Panc1 (cell line): ENCODE measurements around the gene MAGI2. TPM values are rescaled to one million over a fixed set of nuclear protein-coding genes. Genes with fewer than 3 reads are reported as not detected.

Experiments
- ATAC-seq: fragments of 200-7000 bp; cut with Tn5 transposase; 2 replicates; pipeline ENCODE4 v1.9.1; 2020; ENCODE audit warnings: mild to moderate bottlenecking, moderate library complexity
- BruUV-seq: library from RNA; stranded (reverse); fragments of 400-500 nt; replicated peaks from 2 replicates; lab custom pipeline; 2021; lab: Mats Ljungman, UMichigan
- CTCF ChIA-PET: fragments of 300-600 bp; sonication (Branson Sonifier 250); formaldehyde crosslinking; loops from one replicate; lab custom pipeline; 2022; ENCODE audit warnings: antibody characterized with exemption; lab: Charles Lee
- POLR2A ChIA-PET: fragments of 300-600 bp; sonication (Branson Sonifier 250); formaldehyde crosslinking; loops from one replicate; lab custom pipeline; 2022; ENCODE audit warnings: antibody characterized with exemption; lab: Charles Lee
- DNase-seq: peaks from one replicate; pipeline ENCODE4 v3.0.0-alpha.2; 2010; ENCODE audit warnings: low read depth, low spot score
- H3K27ac ChIP-seq: 2 replicates; pipeline ENCODE4 v1.5.1; 2011; ENCODE audit warnings: mild to moderate bottlenecking, low read length, inconsistent platforms
- H3K27me3 ChIP-seq: fragments of 200-500 bp; sonication (Bioruptor generic); 2 replicates; pipeline ENCODE4 v1.6.0; 2014; ENCODE audit warnings: low read length, inconsistent platforms; ENCODE audit not compliant: control insufficient read depth, insufficient read depth
- H3K36me3 ChIP-seq: fragments of 200-500 bp; sonication (Bioruptor generic); 2 replicates; pipeline ENCODE4 v1.5.1; 2014; ENCODE audit warnings: inconsistent platforms, mild to moderate bottlenecking, low read length, moderate library complexity; ENCODE audit not compliant: control insufficient read depth, insufficient read depth
- H3K4me1 ChIP-seq: 2 replicates; pipeline ENCODE4 v1.5.1; 2011; ENCODE audit warnings: inconsistent platforms, mild to moderate bottlenecking, low read length, moderate library complexity; ENCODE audit not compliant: control insufficient read depth, insufficient read depth
- H3K4me3 ChIP-seq, 2 experiments: 2 replicates each; pipeline ENCODE4 v1.5.1; 2011 to 2012; ENCODE audit warnings: low read depth in 2 of 2, low read length in 2 of 2, mild to moderate bottlenecking in 2 of 2, inconsistent platforms in 1 of 2, moderate library complexity in 1 of 2
- H3K9me3 ChIP-seq: fragments of 200-500 bp; sonication (Bioruptor generic); 2 replicates; pipeline ENCODE4 v1.5.1; 2014; ENCODE audit warnings: low read depth, mild to moderate bottlenecking, inconsistent platforms, low read length, moderate library complexity; ENCODE audit not compliant: control insufficient read depth, insufficient read depth
- POLR2AphosphoS5 ChIP-seq: IDR thresholded peaks from 2 replicates; pipeline ENCODE4 v1.6.1; 2012; ENCODE audit warnings: mild to moderate bottlenecking, low read depth, low read length, moderate library complexity
- SIN3A ChIP-seq: IDR thresholded peaks from 2 replicates; pipeline ENCODE4 v1.6.1; 2012; ENCODE audit warnings: low read depth, mild to moderate bottlenecking, low read length, moderate library complexity, borderline replicate concordance; ENCODE audit not compliant: insufficient read depth
- TCF7L2 ChIP-seq: IDR thresholded peaks from 2 replicates; pipeline ENCODE4 v1.6.1; 2011; ENCODE audit warnings: mild to moderate bottlenecking, low read depth, low read length, inconsistent platforms
- in situ Hi-C: cut with HindIII; loops from 2 replicates; pipeline ENCODE4 v1.10.0; 2016; ENCODE audit warnings: low sequenced_read_pairs, low pct_unique_long_range_greater_than_20kb
- intact Hi-C: fragments of 100-400 bp; cut with micrococcal nuclease; formaldehyde crosslinking; loops from one replicate; pipeline ENCODE4 v1.10.0; 2022; ENCODE audit not compliant: unreplicated experiment
- total RNA-seq: library from RNA; stranded (reverse); gene quantifications from one replicate; pipeline ENCODE4 v1.2.1, GENCODE V29; 2021; ENCODE audit not compliant: unreplicated experiment
- TF ChIP-seq, protein P1 (sequence below): fragments of 450-650 bp; IDR thresholded peaks from 2 replicates; pipeline ENCODE4 v1.5.1; 2017; ENCODE audit warnings: mild to moderate bottlenecking

MAGI2 gene
- total RNA-seq, 1 experiment from 2014 or later = 5.4 TPM

DNA sequence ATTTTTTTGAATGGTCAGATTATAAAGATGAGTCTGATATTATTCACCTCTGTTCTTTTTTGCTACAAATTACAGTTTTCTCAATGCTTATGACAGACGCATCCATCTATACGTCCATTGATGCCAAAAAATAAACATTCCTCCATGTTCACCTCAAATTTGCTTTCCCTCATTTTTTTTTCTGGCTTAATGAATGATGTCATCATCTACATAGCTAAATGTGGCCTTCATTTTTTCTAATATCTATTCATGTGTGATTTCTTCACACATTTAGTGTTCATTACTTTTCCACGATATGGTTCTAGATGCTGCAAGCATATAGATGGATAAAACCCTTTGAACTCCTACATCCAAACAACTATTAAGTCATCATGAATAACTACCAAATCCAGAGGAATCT lies 163.1 kb downstream of the MAGI2 start:
- Histone ChIP-seq H3K4me3 (no peak overlapping the region), H3K27ac (peak overlapping the region; percentile 96; the same call in 1 of the 2 replicates), H3K36me3 (no peaks in the 10 kb centered on the region), H3K4me1 (peaks cover 35% of the 10 kb centered on the region), H3K9me3 (peaks cover 3% of the 10 kb centered on the region; the same call in 1 of the 2 replicates), H3K27me3 (no peaks in the 10 kb centered on the region)
- in situ Hi-C loops (no loop called here), intact Hi-C loops (loop anchor here (10.0 kb wide), 2 partner anchors 454 to 724 kb away; no protein-coding TSS in a partner anchor)
- CTCF ChIA-PET = no interaction called here
- BruUV-seq = no TSS peak
- ATAC-seq = no peak
- DNase-seq = no peak
- TF ChIP-seq TCF7L2 (no peak), POLR2AphosphoS5 (no peak), SIN3A (no peak)
- TF ChIP-seq, protein P1, sequence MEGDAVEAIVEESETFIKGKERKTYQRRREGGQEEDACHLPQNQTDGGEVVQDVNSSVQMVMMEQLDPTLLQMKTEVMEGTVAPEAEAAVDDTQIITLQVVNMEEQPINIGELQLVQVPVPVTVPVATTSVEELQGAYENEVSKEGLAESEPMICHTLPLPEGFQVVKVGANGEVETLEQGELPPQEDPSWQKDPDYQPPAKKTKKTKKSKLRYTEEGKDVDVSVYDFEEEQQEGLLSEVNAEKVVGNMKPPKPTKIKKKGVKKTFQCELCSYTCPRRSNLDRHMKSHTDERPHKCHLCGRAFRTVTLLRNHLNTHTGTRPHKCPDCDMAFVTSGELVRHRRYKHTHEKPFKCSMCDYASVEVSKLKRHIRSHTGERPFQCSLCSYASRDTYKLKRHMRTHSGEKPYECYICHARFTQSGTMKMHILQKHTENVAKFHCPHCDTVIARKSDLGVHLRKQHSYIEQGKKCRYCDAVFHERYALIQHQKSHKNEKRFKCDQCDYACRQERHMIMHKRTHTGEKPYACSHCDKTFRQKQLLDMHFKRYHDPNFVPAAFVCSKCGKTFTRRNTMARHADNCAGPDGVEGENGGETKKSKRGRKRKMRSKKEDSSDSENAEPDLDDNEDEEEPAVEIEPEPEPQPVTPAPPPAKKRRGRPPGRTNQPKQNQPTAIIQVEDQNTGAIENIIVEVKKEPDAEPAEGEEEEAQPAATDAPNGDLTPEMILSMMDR = no peak
- POLR2A ChIA-PET = no interaction called here

DNA sequence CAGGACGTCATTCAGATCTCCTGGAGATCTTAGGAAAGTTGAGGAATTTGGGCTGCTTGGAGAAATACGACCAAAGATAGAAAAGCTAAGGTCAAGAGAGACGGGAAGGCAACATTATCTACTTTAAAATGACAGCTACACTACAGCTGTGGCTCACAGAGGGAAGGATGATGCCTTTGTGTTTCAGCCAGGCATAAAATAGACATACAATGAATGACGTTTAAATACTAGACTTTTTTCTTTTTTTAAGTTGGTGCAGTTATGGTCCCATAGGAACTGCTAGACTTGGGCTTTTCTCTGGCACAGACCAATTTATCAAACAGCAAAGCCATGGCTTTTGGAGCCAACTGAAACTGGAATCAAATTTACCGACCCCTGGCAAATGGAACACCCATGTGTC lies 164.8 kb downstream of the MAGI2 start:
- peak overlapping the region; percentile 78 for H3K27ac ChIP-seq
- ChIA-PET POLR2A (no interaction called here), CTCF (no interaction called here)
- no peaks in the 10 kb centered on the region for H3K27me3 ChIP-seq
- BruUV-seq = no TSS peak
- in situ Hi-C loops = no loop called here
- peaks cover 44% of the 10 kb centered on the region for H3K4me1 ChIP-seq
- no peak for ATAC-seq
- no peak for DNase-seq
- intact Hi-C loops = loop anchor here (10.0 kb wide), 1 partner anchor 756 kb away; no protein-coding TSS in a partner anchor
- TF ChIP-seq, protein P1 = no peak
- TF ChIP-seq POLR2AphosphoS5 = no peak
- no peaks in the 10 kb centered on the region; the same call in 1 of the 2 replicates for H3K9me3 ChIP-seq
- H3K4me3 ChIP-seq = no peak overlapping the region
- H3K36me3 ChIP-seq = no peaks in the 10 kb centered on the region

DNA sequence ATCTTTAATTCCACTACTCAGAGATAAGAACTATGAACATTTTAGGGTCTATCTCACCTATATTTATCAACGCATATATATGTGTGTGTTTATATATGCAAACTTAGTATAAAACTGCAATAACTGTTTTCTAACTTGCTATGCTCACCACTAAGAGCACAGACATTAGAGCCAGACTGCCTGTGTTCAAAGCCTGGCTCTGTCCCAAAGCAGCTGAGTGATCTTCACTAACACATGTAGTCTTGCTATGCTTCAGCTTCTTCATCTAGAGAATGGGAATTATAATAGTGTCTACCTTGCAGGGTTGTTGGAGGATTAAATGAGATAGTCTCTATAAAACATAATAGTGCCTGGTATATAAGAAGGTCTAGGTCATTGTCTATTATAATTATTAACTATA lies 165.5 kb downstream of the MAGI2 start:
- H3K9me3 ChIP-seq = no peaks in the 10 kb centered on the region; the same call in 1 of the 2 replicates
- in situ Hi-C loops (no loop called here), intact Hi-C loops (loop anchor here (10.0 kb wide), 1 partner anchor 757 kb away; no protein-coding TSS in a partner anchor)
- no peak for ATAC-seq
- H3K27me3 ChIP-seq = no peaks in the 10 kb centered on the region
- H3K4me1 ChIP-seq = peaks cover 47% of the 10 kb centered on the region
- POLR2A ChIA-PET = no interaction called here
- no peak overlapping the region for H3K4me3 ChIP-seq
- H3K27ac ChIP-seq = peak overlapping the region; percentile 73
- no peak for DNase-seq
- no TSS peak for BruUV-seq
- CTCF ChIA-PET = no interaction called here
- TF ChIP-seq POLR2AphosphoS5 (no peak), TCF7L2 (no peak), SIN3A (no peak)
- no peaks in the 10 kb centered on the region for H3K36me3 ChIP-seq
